GM12892 (cell line): Measurements from ENCODE around the gene OTX2.

Experiments used
- DNase-seq: peaks from one replicate; pipeline ENCODE4 v3.0.0; 2011; ENCODE audit not compliant: insufficient read length
- FAIRE-seq: peaks from 2 replicates; lab custom pipeline; 2011; peaks lifted over from hg19 to GRCh38; lab: Jason Lieb, UNC
- POLR2A ChIP-seq: IDR thresholded peaks from 2 replicates; pipeline ENCODE4 v1.6.1; 2011; ENCODE audit warnings: low read depth, low read length, control low read depth
- POLR2AphosphoS5 ChIP-seq: IDR thresholded peaks from 2 replicates; pipeline ENCODE4 v1.6.1; 2011; ENCODE audit warnings: low read depth, low read length, control low read depth
- TAF1 ChIP-seq: IDR thresholded peaks from 2 replicates; pipeline ENCODE4 v1.6.1; 2011; ENCODE audit warnings: low read depth, mild to moderate bottlenecking, control low read depth, low read length, borderline replicate concordance

OTX2 gene

DNA sequence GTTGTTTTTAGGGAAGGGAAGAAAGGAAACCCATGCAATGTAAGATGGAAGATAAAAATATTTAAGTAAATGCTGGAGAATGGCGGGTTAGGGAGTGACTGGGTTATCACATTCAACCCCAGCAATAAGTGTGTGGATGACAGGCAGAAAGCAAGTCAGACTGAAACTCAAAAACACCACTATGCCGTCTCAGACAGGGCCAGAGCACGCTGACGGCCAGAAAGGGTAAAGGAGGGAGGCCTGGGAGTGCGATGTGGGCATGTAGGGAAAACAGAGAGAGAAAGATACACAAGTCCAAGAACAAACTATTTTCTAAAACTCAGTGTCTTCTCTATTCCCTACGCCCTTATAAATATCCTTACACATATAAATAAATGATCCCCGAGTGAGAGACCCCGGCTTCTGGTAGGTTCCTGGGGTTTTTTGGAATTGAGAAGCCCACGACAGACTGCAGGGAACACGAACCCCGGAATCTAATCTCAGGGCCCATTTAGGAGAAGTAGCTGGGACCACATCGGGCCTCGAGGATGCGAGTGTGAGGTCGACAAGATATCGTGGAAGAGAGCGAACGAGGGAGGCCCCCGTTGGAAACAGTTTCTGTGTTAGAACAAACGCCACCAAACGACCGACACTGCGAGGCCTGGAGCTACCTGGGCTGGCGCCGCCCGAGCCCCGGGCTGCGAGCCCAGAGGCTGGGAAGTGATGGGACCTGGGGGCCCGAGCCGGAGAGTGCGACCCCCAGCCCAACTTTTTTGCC is 735 bp upstream of the OTX2 start:
- DNase-seq (no peak), FAIRE-seq (no peak)
- no peak for TF ChIP-seq TAF1
- TF ChIP-seq POLR2AphosphoS5, result no peak
- TF ChIP-seq POLR2A, result no peak

- no peak for DNase-seq
- no peak for TF ChIP-seq POLR2AphosphoS5
- no peak for TF ChIP-seq TAF1
- no peak for TF ChIP-seq POLR2A
- no peak for FAIRE-seq
Measured at GRCh38 chr14:56809270-56810146, 771 bp downstream of the OTX2 start.

DNA sequence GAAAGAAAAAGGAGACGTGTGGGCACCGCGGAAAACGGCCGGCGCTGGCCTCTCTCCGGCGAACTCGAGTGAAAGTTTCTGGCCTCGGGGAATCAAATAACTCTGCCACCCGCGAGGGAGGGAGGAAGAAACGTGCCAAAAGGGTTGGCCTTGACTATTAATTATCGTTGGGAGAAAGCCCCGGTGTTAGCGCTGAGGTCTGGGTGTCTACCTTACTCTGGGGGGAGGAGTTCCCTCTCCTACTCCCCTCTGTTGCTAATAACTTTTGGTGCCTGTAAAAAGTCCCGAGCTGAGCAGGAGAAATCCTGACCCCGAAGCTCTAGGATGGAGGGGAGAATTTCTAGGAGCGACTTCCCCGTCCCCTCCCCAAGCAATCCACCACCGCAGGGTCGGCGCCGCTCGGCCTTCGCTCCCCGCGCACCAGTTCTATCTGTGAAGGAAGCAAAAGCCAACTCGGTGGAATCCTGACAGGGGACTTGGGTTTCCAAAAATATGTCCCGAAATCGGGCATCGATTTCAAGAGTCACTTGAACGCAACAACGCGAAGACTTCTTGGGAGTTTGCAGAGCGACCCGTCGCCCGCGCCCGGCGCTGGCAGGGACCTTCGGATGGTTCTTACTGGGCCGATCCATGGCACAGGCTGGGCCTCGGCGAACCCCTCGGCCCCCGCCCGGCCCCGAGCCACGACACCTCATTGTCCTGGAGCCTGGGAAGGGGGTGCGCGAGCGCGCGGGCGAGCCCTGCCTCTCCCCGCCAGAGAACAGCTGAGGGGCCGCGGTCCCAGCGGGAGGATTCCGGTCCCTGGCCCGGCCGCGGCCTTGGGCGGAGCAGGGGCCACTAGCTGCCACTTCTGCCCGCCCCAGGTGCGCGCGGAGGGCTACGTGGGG is 1.7 kb downstream of the OTX2 start:
- DNase-seq (no peak), FAIRE-seq (no peak)
- TF ChIP-seq TAF1, result no peak
- no peak for TF ChIP-seq POLR2AphosphoS5
- no peak for TF ChIP-seq POLR2A

- no peak for TF ChIP-seq POLR2A
- TF ChIP-seq POLR2AphosphoS5, result no peak
- TF ChIP-seq TAF1, result no peak
- FAIRE-seq (no peak), DNase-seq (no peak)
Measured at GRCh38 chr14:56808110-56808382, 2.2 kb downstream of the OTX2 start.

- FAIRE-seq (no peak), DNase-seq (no peak)
- TF ChIP-seq TAF1 (no peak), POLR2A (no peak), POLR2AphosphoS5 (no peak)
Measured at GRCh38 chr14:56807386-56808109, 2.7 kb downstream of the OTX2 start.

GRCh38 chr14:56806760-56807159 is 3.5 kb downstream of the OTX2 start:
- FAIRE-seq, result no peak

GRCh38 chr14:56805992-56806727 is 4.1 kb downstream of the OTX2 start:
- TF ChIP-seq TAF1, result no peak
- no peak for TF ChIP-seq POLR2A
- TF ChIP-seq POLR2AphosphoS5, result no peak
- FAIRE-seq, result no peak
- DNase-seq, result no peak

More at GRCh38 chr14:56806760-56807159, 3.5 kb downstream of the OTX2 start:
- TF ChIP-seq POLR2A (no peak), POLR2AphosphoS5 (no peak)
- no peak for DNase-seq

DNA sequence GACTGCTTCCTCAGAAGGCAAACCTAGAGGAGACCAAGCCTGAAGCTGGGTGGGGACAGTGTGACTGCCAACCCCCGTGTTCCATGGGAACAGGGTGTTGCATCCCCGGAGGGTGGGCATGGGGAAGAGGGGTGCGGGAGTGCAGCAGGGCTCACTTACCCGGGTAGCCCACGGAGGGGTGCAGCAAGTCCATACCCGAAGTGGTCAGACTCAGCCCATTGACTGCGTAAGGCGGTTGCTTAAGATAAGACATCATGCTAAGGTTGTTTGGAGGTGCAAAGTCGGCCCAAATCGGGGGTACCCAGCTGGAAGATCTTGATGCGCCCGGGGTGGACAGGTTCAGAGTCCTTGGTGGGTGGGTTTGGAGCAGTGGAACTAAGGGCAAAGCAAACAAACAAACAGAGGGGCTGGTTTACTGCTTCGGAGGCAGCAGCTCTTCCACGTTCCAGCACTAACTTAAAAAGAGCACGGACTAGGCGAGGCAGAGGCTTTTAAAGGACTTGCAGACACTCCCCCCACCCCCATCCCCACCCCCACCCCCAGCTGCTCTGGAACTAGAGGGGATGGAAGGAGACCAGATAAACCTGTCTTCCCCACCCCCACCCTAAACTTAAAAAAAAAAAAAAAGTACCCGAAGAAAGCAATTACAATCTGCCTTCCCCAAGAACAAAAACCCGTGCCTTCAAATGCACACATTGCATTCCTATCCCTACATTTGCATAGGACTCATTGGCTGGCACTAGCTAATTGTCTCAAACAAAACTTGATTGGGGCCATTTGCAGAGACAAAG is 4.9 kb downstream of the OTX2 start:
- no peak for TF ChIP-seq TAF1
- TF ChIP-seq POLR2A, result no peak
- TF ChIP-seq POLR2AphosphoS5, result no peak
- FAIRE-seq, result no peak
- DNase-seq, result no peak

DNA sequence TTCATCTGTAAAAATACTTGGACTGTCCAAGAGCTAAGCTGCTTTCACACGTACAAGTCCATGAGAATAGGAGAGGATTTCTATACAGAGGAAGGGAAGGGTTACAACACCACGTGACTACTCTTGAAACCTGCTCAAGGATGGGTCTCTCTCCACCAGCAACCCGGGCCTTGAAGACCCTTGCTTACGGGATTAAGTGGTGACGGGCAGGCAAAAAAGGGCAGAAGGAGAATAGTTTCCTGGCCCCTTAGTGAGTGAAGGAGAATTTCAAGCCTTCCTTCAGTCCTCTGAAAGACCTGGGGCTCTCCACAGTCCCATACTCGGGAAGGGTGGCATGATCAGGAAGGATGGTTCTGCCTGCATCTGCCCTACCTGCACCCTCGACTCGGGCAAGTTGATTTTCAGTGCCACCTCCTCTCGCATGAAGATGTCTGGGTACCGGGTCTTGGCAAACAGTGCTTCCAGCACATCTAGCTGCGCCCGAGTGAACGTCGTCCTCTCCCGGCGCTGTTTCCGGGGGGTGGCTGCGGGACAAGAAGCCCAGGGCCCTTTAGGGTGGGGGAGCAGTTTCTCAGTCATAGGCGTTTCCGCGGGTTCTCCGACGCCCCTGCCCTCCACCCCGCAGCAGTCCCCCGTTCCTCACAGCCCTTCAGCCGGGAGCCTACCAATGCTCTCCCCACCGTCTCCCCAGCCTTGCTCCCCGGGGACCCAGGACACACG is 6.3 kb downstream of the OTX2 start:
- TF ChIP-seq POLR2AphosphoS5 (no peak), TAF1 (no peak), POLR2A (no peak)
- FAIRE-seq (no peak), DNase-seq (no peak)
